Activated CD4-positive, alpha-beta T cell treated with anti-CD3 and anti-CD28 coated beads, Interleukin-2, amount 10 ng/mL, durations not matched to agents 24 days and 14 days (primary cell): ENCODE measurements around the gene LAMA5. TPM values are rescaled to one million over a fixed set of nuclear protein-coding genes. Genes with fewer than 3 reads are reported as not detected.
A peak's percentile ranks its signal among the peaks of the same experiment; 100 is the strongest.

Experiments
- DNase-seq: peaks from one replicate; pipeline ENCODE4 v3.0.0; 2022
- H3K27ac Mint-ChIP-seq: one replicate; pipeline ENCODE4 v1.8.0; 2022; ENCODE audit warnings: mild to moderate bottlenecking, mixed read lengths
- H3K27me3 Mint-ChIP-seq: one replicate; pipeline ENCODE4 v1.8.0; 2022; ENCODE audit warnings: mixed read lengths
- H3K36me3 Mint-ChIP-seq: one replicate; pipeline ENCODE4 v1.8.0; 2022; ENCODE audit warnings: low read depth, mild to moderate bottlenecking, mixed read lengths
- H3K4me1 Mint-ChIP-seq: one replicate; pipeline ENCODE4 v1.8.0; 2021; ENCODE audit warnings: mixed read lengths
- H3K4me3 Mint-ChIP-seq: one replicate; pipeline ENCODE4 v1.8.0; 2022; ENCODE audit warnings: mild to moderate bottlenecking, moderate library complexity, mixed read lengths
- H3K9me3 Mint-ChIP-seq: one replicate; pipeline ENCODE4 v1.8.0; 2021; ENCODE audit warnings: mixed read lengths
- intact Hi-C: fragments of 100-400 bp; cut with micrococcal nuclease; formaldehyde crosslinking; loops from one replicate; pipeline ENCODE4 v1.15.1; 2023
- total RNA-seq: library from RNA; stranded (reverse); gene quantifications from 2 replicates; pipeline ENCODE4 v1.2.3, GENCODE V29; 2022

Gene LAMA5
- total RNA-seq, 1 donor from 2014 or later: 2.1 TPM

- no peaks in the 10 kb centered on the region for H3K9me3 Mint-ChIP-seq
- H3K36me3 Mint-ChIP-seq: peaks cover 46% of the 10 kb centered on the region
- intact Hi-C loops: loop anchor here (1.0 to 5.0 kb wide), 5 partner anchors 19 to 404 kb away; partner anchors contain the start of genes ADRM1, CABLES2 and LSM14B
Measured at GRCh38 chr20:62387933-62388635, 21.0 kb upstream of the LAMA5 start.

GRCh38 chr20:62387219-62387913 is 20.3 kb upstream of the LAMA5 start:
- Mint-ChIP-seq H3K27ac (peak overlapping the region; percentile 94), H3K27me3 (no peaks in the 10 kb centered on the region), H3K4me3 (peak overlapping the region; percentile 98), H3K4me1 (peaks cover 37% of the 10 kb centered on the region), H3K36me3 (peaks cover 51% of the 10 kb centered on the region), H3K9me3 (no peaks in the 10 kb centered on the region)
- intact Hi-C loops: loop anchor here (1.0 to 5.0 kb wide), 5 partner anchors 20 to 405 kb away; partner anchors contain the start of genes ADRM1, CABLES2 and LSM14B
- no peak for DNase-seq

More at GRCh38 chr20:62387933-62388635, 21.0 kb upstream of the LAMA5 start:
- Mint-ChIP-seq H3K4me3 (peak overlapping the region; percentile 98), H3K4me1 (peaks cover 32% of the 10 kb centered on the region), H3K27ac (peak overlapping the region; percentile 94), H3K27me3 (no peaks in the 10 kb centered on the region)
- DNase-seq: no peak

GRCh38 chr20:62386383-62387218 is 19.5 kb upstream of the LAMA5 start, which contains the start of gene RPS21:
RPS21 (plus strand) TSS chr20:62387103; CDS start chr20:62387339, 236 bp downstream.
- Mint-ChIP-seq H3K27ac (peak within 1 kb of the TSS; percentile 94), H3K27me3 (no peaks in the 10 kb centered on the region), H3K9me3 (peaks cover 6% of the 10 kb centered on the region), H3K4me3 (peak within 1 kb of the TSS; percentile 98), H3K4me1 (peaks cover 37% of the 10 kb centered on the region), H3K36me3 (peaks cover 57% of the 10 kb centered on the region)
- peak; percentile 98 for DNase-seq
- intact Hi-C loops: loop anchor here (1.0 to 5.0 kb wide), 5 partner anchors 21 to 406 kb away; partner anchors contain the start of genes ADRM1, CABLES2 and LSM14B

- no peak overlapping the region for H3K27ac Mint-ChIP-seq
- peaks cover 6% of the 10 kb centered on the region for H3K9me3 Mint-ChIP-seq
- H3K27me3 Mint-ChIP-seq: no peaks in the 10 kb centered on the region
- H3K36me3 Mint-ChIP-seq: peaks cover 21% of the 10 kb centered on the region
- peaks cover 17% of the 10 kb centered on the region for H3K4me1 Mint-ChIP-seq
- intact Hi-C loops: loop anchor here (1.0 to 5.0 kb wide), 2 partner anchors 80 to 380 kb away; partner anchors contain the start of gene ADRM1
- DNase-seq: peak; percentile 95
- H3K4me3 Mint-ChIP-seq: no peak overlapping the region
Measured at GRCh38 chr20:62382306-62383198, 15.4 kb upstream of the LAMA5 start.

- Mint-ChIP-seq H3K9me3 (peaks cover 6% of the 10 kb centered on the region), H3K27me3 (no peaks in the 10 kb centered on the region), H3K27ac (no peak overlapping the region), H3K36me3 (peaks cover 16% of the 10 kb centered on the region), H3K4me1 (peaks cover 15% of the 10 kb centered on the region), H3K4me3 (no peak overlapping the region)
- intact Hi-C loops: loop anchor here (1.0 to 5.0 kb wide), 2 partner anchors 80 to 380 kb away; partner anchors contain the start of gene ADRM1
- no peak for DNase-seq
Measured at GRCh38 chr20:62381842-62382241, 14.7 kb upstream of the LAMA5 start.

- Mint-ChIP-seq H3K27me3 (no peaks in the 10 kb centered on the region), H3K4me3 (no peak overlapping the region), H3K4me1 (peaks cover 15% of the 10 kb centered on the region), H3K36me3 (peaks cover 14% of the 10 kb centered on the region), H3K9me3 (peaks cover 6% of the 10 kb centered on the region), H3K27ac (no peak overlapping the region)
- intact Hi-C loops: loop anchor here (5.0 kb wide), 1 partner anchor 379 kb away; no protein-coding TSS in a partner anchor
- no peak for DNase-seq
Measured at GRCh38 chr20:62381202-62381797, 14.2 kb upstream of the LAMA5 start.

- no peak overlapping the region for H3K27ac Mint-ChIP-seq
- peaks cover 5% of the 10 kb centered on the region for H3K4me1 Mint-ChIP-seq
- peaks cover 11% of the 10 kb centered on the region for H3K36me3 Mint-ChIP-seq
- H3K9me3 Mint-ChIP-seq: peaks cover 6% of the 10 kb centered on the region
- H3K27me3 Mint-ChIP-seq: peaks cover 2% of the 10 kb centered on the region
- intact Hi-C loops: no loop called here
- H3K4me3 Mint-ChIP-seq: no peak overlapping the region
- DNase-seq: no peak
Measured at GRCh38 chr20:62378215-62378614, 11.1 kb upstream of the LAMA5 start.

- Mint-ChIP-seq H3K4me1 (peaks cover 2% of the 10 kb centered on the region), H3K9me3 (peaks cover 6% of the 10 kb centered on the region), H3K4me3 (no peak overlapping the region), H3K27me3 (peaks cover 3% of the 10 kb centered on the region), H3K36me3 (peaks cover 8% of the 10 kb centered on the region), H3K27ac (no peak overlapping the region)
- intact Hi-C loops: no loop called here
- DNase-seq: no peak
Measured at GRCh38 chr20:62377615-62378178, 10.6 kb upstream of the LAMA5 start.

- no peaks in the 10 kb centered on the region for H3K4me1 Mint-ChIP-seq
- no peak overlapping the region for H3K4me3 Mint-ChIP-seq
- no peak overlapping the region for H3K27ac Mint-ChIP-seq
- peaks cover 3% of the 10 kb centered on the region for H3K27me3 Mint-ChIP-seq
- peaks cover 4% of the 10 kb centered on the region for H3K9me3 Mint-ChIP-seq
- DNase-seq: no peak
- intact Hi-C loops: no loop called here
- peaks cover 4% of the 10 kb centered on the region for H3K36me3 Mint-ChIP-seq
Measured at GRCh38 chr20:62377064-62377461, 10.0 kb upstream of the LAMA5 start.

GRCh38 chr20:62376112-62377063 is 9.3 kb upstream of the LAMA5 start:
- H3K36me3 Mint-ChIP-seq: no peaks in the 10 kb centered on the region
- H3K27me3 Mint-ChIP-seq: peaks cover 3% of the 10 kb centered on the region
- no peaks in the 10 kb centered on the region for H3K4me1 Mint-ChIP-seq
- intact Hi-C loops: no loop called here
- DNase-seq: no peak
- H3K9me3 Mint-ChIP-seq: no peaks in the 10 kb centered on the region
- no peak overlapping the region for H3K27ac Mint-ChIP-seq
- H3K4me3 Mint-ChIP-seq: no peak overlapping the region

- H3K27me3 Mint-ChIP-seq: peaks cover 4% of the 10 kb centered on the region
- H3K4me1 Mint-ChIP-seq: no peaks in the 10 kb centered on the region
- DNase-seq: no peak
- H3K36me3 Mint-ChIP-seq: no peaks in the 10 kb centered on the region
- no peak overlapping the region for H3K27ac Mint-ChIP-seq
- H3K4me3 Mint-ChIP-seq: no peak overlapping the region
- intact Hi-C loops: no loop called here
- H3K9me3 Mint-ChIP-seq: no peaks in the 10 kb centered on the region
Measured at GRCh38 chr20:62374331-62375152, 7.4 kb upstream of the LAMA5 start.
